Uterus (tissue), 2 donors: ENCODE data around the gene RAB7A.

Source experiments
- CTCF ChIP-seq, 4 experiments: fragments of 200-600 bp in 2 of 4; fragments of 450-650 bp in 2 of 4; sonication (generic) in 2 of 4; IDR thresholded peaks; one replicate each; pipeline ENCODE4 v1.5.1; 2016 to 2019; ENCODE audit warnings: antibody characterized with exemption in 4 of 4, mild to moderate bottlenecking in 2 of 4, moderate library complexity in 1 of 4
- POLR2A ChIP-seq, 2 donors: fragments of 450-650 bp; IDR thresholded peaks; one replicate each; pipeline ENCODE4 v1.6.1; 2016; ENCODE audit warnings: antibody characterized with exemption in 2 of 2, mild to moderate bottlenecking in 1 of 2, moderate library complexity in 1 of 2

- peak in 1 of 4 experiments; percentile 10 for TF ChIP-seq CTCF (IDR thresholded peaks at IDR 0.05)
- no peak for TF ChIP-seq POLR2A (IDR thresholded peaks at IDR 0.05)
These were observed 119.3 kb downstream of the RAB7A start for GRCh38 chr3:128845119-128845777.
